Panc1 (cell line): ENCODE data around the gene FAM117A. TPM values are rescaled to one million over a fixed set of nuclear protein-coding genes. Genes with fewer than 3 reads are reported as not detected.

Experiments used
- ATAC-seq: fragments of 200-7000 bp; cut with Tn5 transposase; 2 replicates; pipeline ENCODE4 v1.9.1; 2020; ENCODE audit warnings: mild to moderate bottlenecking, moderate library complexity
- BruUV-seq: library from RNA; stranded (reverse); fragments of 400-500 nt; replicated peaks from 2 replicates; lab custom pipeline; 2021; lab: Mats Ljungman, UMichigan
- CTCF ChIA-PET: fragments of 300-600 bp; sonication (Branson Sonifier 250); formaldehyde crosslinking; loops from one replicate; lab custom pipeline; 2022; ENCODE audit warnings: antibody characterized with exemption; lab: Charles Lee
- POLR2A ChIA-PET: fragments of 300-600 bp; sonication (Branson Sonifier 250); formaldehyde crosslinking; loops from one replicate; lab custom pipeline; 2022; ENCODE audit warnings: antibody characterized with exemption; lab: Charles Lee
- DNase-seq: peaks from one replicate; pipeline ENCODE4 v3.0.0-alpha.2; 2010; ENCODE audit warnings: low read depth, low spot score
- H3K27ac ChIP-seq: 2 replicates; pipeline ENCODE4 v1.5.1; 2011; ENCODE audit warnings: mild to moderate bottlenecking, low read length, inconsistent platforms
- H3K27me3 ChIP-seq: fragments of 200-500 bp; sonication (Bioruptor generic); 2 replicates; pipeline ENCODE4 v1.6.0; 2014; ENCODE audit warnings: low read length, inconsistent platforms; ENCODE audit not compliant: control insufficient read depth, insufficient read depth
- H3K36me3 ChIP-seq: fragments of 200-500 bp; sonication (Bioruptor generic); 2 replicates; pipeline ENCODE4 v1.5.1; 2014; ENCODE audit warnings: inconsistent platforms, mild to moderate bottlenecking, low read length, moderate library complexity; ENCODE audit not compliant: control insufficient read depth, insufficient read depth
- H3K4me1 ChIP-seq: 2 replicates; pipeline ENCODE4 v1.5.1; 2011; ENCODE audit warnings: inconsistent platforms, mild to moderate bottlenecking, low read length, moderate library complexity; ENCODE audit not compliant: control insufficient read depth, insufficient read depth
- H3K4me3 ChIP-seq, 2 experiments: 2 replicates each; pipeline ENCODE4 v1.5.1; 2011 to 2012; ENCODE audit warnings: low read depth in 2 of 2, low read length in 2 of 2, mild to moderate bottlenecking in 2 of 2, inconsistent platforms in 1 of 2, moderate library complexity in 1 of 2
- H3K9me3 ChIP-seq: fragments of 200-500 bp; sonication (Bioruptor generic); 2 replicates; pipeline ENCODE4 v1.5.1; 2014; ENCODE audit warnings: low read depth, mild to moderate bottlenecking, inconsistent platforms, low read length, moderate library complexity; ENCODE audit not compliant: control insufficient read depth, insufficient read depth
- POLR2AphosphoS5 ChIP-seq: IDR thresholded peaks from 2 replicates; pipeline ENCODE4 v1.6.1; 2012; ENCODE audit warnings: mild to moderate bottlenecking, low read depth, low read length, moderate library complexity
- SIN3A ChIP-seq: IDR thresholded peaks from 2 replicates; pipeline ENCODE4 v1.6.1; 2012; ENCODE audit warnings: low read depth, mild to moderate bottlenecking, low read length, moderate library complexity, borderline replicate concordance; ENCODE audit not compliant: insufficient read depth
- TCF7L2 ChIP-seq: IDR thresholded peaks from 2 replicates; pipeline ENCODE4 v1.6.1; 2011; ENCODE audit warnings: mild to moderate bottlenecking, low read depth, low read length, inconsistent platforms
- in situ Hi-C: cut with HindIII; loops from 2 replicates; pipeline ENCODE4 v1.10.0; 2016; ENCODE audit warnings: low sequenced_read_pairs, low pct_unique_long_range_greater_than_20kb
- intact Hi-C: fragments of 100-400 bp; cut with micrococcal nuclease; formaldehyde crosslinking; loops from one replicate; pipeline ENCODE4 v1.10.0; 2022; ENCODE audit not compliant: unreplicated experiment
- total RNA-seq: library from RNA; stranded (reverse); gene quantifications from one replicate; pipeline ENCODE4 v1.2.1, GENCODE V29; 2021; ENCODE audit not compliant: unreplicated experiment
- TF ChIP-seq, protein P1 (sequence below), 2 experiments: IDR thresholded peaks; 2 replicates each; pipeline ENCODE4 v1.6.1; 2011 to 2012; ENCODE audit warnings: low read depth in 2 of 2, control low read depth in 1 of 2, low read length in 1 of 2, mild to moderate bottlenecking in 1 of 2, moderate library complexity in 1 of 2; ENCODE audit not compliant: insufficient read depth in 1 of 2
- TF ChIP-seq, protein P2 (sequence below): fragments of 450-650 bp; IDR thresholded peaks from 2 replicates; pipeline ENCODE4 v1.5.1; 2017; ENCODE audit warnings: mild to moderate bottlenecking

FAM117A gene
- total RNA-seq, 1 experiment from 2014 or later = 8.0 TPM

DNA sequence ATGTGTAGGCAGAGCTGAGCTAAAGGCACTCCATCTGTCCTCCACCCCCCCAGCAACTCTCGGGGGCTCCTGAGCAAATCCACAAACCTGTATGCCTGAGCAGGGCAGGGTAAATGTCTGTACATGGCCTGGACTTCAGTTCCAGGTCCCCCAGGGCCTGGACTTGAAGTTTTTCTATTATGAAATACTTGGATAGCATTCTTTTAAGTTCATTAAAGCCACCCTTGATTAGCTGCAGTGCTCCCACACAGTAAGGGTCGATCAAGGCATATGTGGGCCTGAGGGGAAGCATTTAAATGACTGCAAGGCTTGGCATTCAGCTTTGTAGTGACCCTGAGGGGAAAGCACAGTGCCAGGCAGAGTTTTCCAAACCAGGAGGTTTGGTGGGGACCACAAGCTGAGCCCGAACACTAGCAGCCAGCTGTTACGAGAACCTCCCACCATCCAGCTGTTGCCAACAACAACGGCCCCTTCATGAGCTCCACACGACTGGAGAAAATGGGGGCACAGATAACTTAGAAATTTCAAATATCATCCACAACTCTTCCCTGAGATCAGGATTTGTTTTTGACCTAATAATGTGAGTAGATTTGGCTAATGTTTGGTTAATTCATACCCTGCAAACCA lies 6.7 kb downstream of the FAM117A start:
- ChIA-PET POLR2A (interaction anchor here (0.6 to 0.7 kb wide), 3 partner anchors 278 to 1069 kb away, joined by 5 to 21 read pairs (median 14); no protein-coding TSS in a partner anchor), CTCF (no interaction called here)
- DNase-seq (no peak), ATAC-seq (no peak)
- Histone ChIP-seq H3K27me3 (peaks cover 5% of the 10 kb centered on the region; the same call in 1 of the 2 replicates), H3K4me1 (no peaks in the 10 kb centered on the region; the same call in 1 of the 2 replicates), H3K36me3 (no peaks in the 10 kb centered on the region), H3K4me3 (no peak overlapping the region), H3K27ac (no peak overlapping the region), H3K9me3 (no peaks in the 10 kb centered on the region)
- TF ChIP-seq POLR2AphosphoS5 (no peak), TCF7L2 (no peak), SIN3A (no peak)
- TF ChIP-seq, protein P1, sequence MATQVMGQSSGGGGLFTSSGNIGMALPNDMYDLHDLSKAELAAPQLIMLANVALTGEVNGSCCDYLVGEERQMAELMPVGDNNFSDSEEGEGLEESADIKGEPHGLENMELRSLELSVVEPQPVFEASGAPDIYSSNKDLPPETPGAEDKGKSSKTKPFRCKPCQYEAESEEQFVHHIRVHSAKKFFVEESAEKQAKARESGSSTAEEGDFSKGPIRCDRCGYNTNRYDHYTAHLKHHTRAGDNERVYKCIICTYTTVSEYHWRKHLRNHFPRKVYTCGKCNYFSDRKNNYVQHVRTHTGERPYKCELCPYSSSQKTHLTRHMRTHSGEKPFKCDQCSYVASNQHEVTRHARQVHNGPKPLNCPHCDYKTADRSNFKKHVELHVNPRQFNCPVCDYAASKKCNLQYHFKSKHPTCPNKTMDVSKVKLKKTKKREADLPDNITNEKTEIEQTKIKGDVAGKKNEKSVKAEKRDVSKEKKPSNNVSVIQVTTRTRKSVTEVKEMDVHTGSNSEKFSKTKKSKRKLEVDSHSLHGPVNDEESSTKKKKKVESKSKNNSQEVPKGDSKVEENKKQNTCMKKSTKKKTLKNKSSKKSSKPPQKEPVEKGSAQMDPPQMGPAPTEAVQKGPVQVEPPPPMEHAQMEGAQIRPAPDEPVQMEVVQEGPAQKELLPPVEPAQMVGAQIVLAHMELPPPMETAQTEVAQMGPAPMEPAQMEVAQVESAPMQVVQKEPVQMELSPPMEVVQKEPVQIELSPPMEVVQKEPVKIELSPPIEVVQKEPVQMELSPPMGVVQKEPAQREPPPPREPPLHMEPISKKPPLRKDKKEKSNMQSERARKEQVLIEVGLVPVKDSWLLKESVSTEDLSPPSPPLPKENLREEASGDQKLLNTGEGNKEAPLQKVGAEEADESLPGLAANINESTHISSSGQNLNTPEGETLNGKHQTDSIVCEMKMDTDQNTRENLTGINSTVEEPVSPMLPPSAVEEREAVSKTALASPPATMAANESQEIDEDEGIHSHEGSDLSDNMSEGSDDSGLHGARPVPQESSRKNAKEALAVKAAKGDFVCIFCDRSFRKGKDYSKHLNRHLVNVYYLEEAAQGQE (IDR thresholded peaks at IDR 0.05; ENCODE audit: insufficient read depth in 1 of 2, low read depth in 2 of 2, low read length in 1 of 2) = no peak
- TF ChIP-seq, protein P2, sequence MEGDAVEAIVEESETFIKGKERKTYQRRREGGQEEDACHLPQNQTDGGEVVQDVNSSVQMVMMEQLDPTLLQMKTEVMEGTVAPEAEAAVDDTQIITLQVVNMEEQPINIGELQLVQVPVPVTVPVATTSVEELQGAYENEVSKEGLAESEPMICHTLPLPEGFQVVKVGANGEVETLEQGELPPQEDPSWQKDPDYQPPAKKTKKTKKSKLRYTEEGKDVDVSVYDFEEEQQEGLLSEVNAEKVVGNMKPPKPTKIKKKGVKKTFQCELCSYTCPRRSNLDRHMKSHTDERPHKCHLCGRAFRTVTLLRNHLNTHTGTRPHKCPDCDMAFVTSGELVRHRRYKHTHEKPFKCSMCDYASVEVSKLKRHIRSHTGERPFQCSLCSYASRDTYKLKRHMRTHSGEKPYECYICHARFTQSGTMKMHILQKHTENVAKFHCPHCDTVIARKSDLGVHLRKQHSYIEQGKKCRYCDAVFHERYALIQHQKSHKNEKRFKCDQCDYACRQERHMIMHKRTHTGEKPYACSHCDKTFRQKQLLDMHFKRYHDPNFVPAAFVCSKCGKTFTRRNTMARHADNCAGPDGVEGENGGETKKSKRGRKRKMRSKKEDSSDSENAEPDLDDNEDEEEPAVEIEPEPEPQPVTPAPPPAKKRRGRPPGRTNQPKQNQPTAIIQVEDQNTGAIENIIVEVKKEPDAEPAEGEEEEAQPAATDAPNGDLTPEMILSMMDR = no peak
- no TSS peak for BruUV-seq
- intact Hi-C loops (no loop called here), in situ Hi-C loops (no loop called here)

DNA sequence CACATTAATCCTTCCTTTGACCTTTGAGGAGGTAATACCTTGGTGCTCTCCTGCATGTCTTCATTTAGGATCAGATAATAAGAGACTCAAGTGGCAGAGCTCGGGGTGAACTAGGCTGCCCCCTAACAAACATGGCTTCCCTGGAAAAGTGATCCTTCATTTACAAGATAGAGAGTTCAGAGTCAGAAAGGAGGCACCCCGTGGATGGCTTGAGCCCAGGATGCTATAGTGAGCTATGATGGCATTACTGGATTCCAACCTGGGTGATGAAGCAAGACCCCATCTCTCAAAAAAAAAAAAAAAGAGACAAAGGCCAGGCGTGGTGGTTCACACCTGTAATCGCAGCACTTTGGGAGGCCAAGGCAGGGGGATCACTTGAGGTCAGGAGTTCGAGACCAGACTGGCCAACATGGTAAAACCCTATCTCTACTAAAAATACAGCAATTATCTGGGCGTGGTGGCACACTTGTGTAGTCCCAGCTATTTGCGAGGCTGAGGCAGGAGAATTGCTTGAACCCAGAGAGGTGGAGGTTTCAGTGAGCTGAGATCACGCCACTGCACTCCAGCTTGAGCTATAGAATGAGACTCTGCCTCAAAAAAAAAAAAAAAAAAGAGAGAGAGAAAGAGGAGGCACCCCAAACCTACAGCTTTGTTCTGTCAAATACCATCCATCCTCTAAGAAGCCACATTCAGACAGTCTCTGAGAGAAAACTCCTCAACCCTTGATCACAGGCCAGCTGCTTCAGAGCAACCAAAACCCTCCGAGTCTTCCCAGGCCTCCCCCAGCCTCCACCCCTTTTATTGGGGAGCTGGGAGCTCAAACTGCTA lies 7.4 kb downstream of the FAM117A start:
- Histone ChIP-seq H3K4me1 (no peaks in the 10 kb centered on the region; the same call in 1 of the 2 replicates), H3K4me3 (no peak overlapping the region), H3K9me3 (no peaks in the 10 kb centered on the region), H3K36me3 (no peaks in the 10 kb centered on the region), H3K27ac (no peak overlapping the region), H3K27me3 (peaks cover 2% of the 10 kb centered on the region; the same call in 1 of the 2 replicates)
- no peak for ATAC-seq
- in situ Hi-C loops (no loop called here), intact Hi-C loops (no loop called here)
- no peak for TF ChIP-seq POLR2AphosphoS5
- TF ChIP-seq SIN3A = no peak
- no peak for TF ChIP-seq TCF7L2
- TF ChIP-seq, protein P2 = no peak
- TF ChIP-seq, protein P1 (IDR thresholded peaks at IDR 0.05; ENCODE audit: insufficient read depth in 1 of 2, low read depth in 2 of 2, low read length in 1 of 2) = no peak
- no TSS peak for BruUV-seq
- ChIA-PET POLR2A (interaction anchor here (0.6 to 0.7 kb wide), 3 partner anchors 277 to 1605 kb away, joined by 5 to 14 read pairs (median 7); no protein-coding TSS in a partner anchor), CTCF (interaction anchor here (0.6 kb wide), 1 partner anchor 954 kb away, joined by 5 read pairs; no protein-coding TSS in a partner anchor)
- no peak for DNase-seq
